DOHH2 (cell line): Measurements from ENCODE around the gene ZBED5.

Experiments used
- H3F3A ChIP-seq: fragments of 200-600 bp; sonication (generic), shearing (Covaris generic); 2 replicates; pipeline ENCODE4 v1.6.0; 2016; ENCODE audit warnings: antibody characterized with exemption, mild to moderate bottlenecking; ENCODE audit not compliant: control insufficient read depth, insufficient read depth
- H3K27ac ChIP-seq: fragments of 200-600 bp; sonication (generic); 2 replicates; pipeline ENCODE4 v1.5.1; 2014; ENCODE audit warnings: low read depth, mild to moderate bottlenecking, low read length, moderate library complexity
- H3K27me3 ChIP-seq: fragments of 200-600 bp; sonication (generic); 2 replicates; pipeline ENCODE4 v1.6.1; 2014; ENCODE audit warnings: mild to moderate bottlenecking, low read length, mixed read lengths; ENCODE audit not compliant: control insufficient read depth
- H3K36me3 ChIP-seq: fragments of 200-600 bp; sonication (generic); 2 replicates; pipeline ENCODE4 v1.6.1; 2014; ENCODE audit warnings: mild to moderate bottlenecking, low read length, moderate library complexity, mixed read lengths; ENCODE audit not compliant: control insufficient read depth
- H3K4me1 ChIP-seq: fragments of 200-600 bp; sonication (generic); 2 replicates; pipeline ENCODE4 v1.6.1; 2014; ENCODE audit warnings: mild to moderate bottlenecking, low read length, mixed read lengths; ENCODE audit not compliant: control insufficient read depth
- H3K4me2 ChIP-seq: fragments of 200-600 bp; sonication (generic); 2 replicates; pipeline ENCODE4 v1.6.0; 2014; ENCODE audit warnings: mild to moderate bottlenecking, low read length, moderate library complexity
- H3K4me3 ChIP-seq: fragments of 200-600 bp; sonication (generic); 2 replicates; pipeline ENCODE4 v1.5.1; 2014; ENCODE audit warnings: mild to moderate bottlenecking, low read length, mixed read lengths
- H3K79me2 ChIP-seq: fragments of 200-600 bp; sonication (generic); 2 replicates; pipeline ENCODE4 v1.6.1; 2014; ENCODE audit warnings: mild to moderate bottlenecking, low read length, mixed read lengths; ENCODE audit not compliant: control insufficient read depth
- H3K9me2 ChIP-seq: fragments of 200-600 bp; sonication (generic); replicated peaks from 2 replicates; pipeline ENCODE4 v1.6.1; 2014; ENCODE audit warnings: mild to moderate bottlenecking, low read length, mixed read lengths; ENCODE audit not compliant: control insufficient read depth
- H3K9me3 ChIP-seq: fragments of 200-600 bp; sonication (generic); 2 replicates; pipeline ENCODE4 v1.6.1; 2014; ENCODE audit warnings: antibody characterized with exemption, low read length, mixed read lengths; ENCODE audit not compliant: control insufficient read depth, insufficient read depth
- H4K20me1 ChIP-seq: fragments of 200-600 bp; sonication (generic); 2 replicates; pipeline ENCODE4 v1.6.0; 2014; ENCODE audit warnings: low read depth, mild to moderate bottlenecking, antibody characterized with exemption, low read length, moderate library complexity; ENCODE audit not compliant: control insufficient read depth, insufficient read depth
- CTCF ChIP-seq: fragments of 200-600 bp; sonication (generic); IDR thresholded peaks from one replicate; pipeline ENCODE4 v1.5.1; 2014; ENCODE audit warnings: antibody characterized with exemption, mild to moderate bottlenecking, low read depth, low read length; ENCODE audit not compliant: poor library complexity, severe bottlenecking
- EZH2phosphoT487 ChIP-seq: fragments of 200-600 bp; sonication (generic); IDR thresholded peaks from 2 replicates; pipeline ENCODE4 v1.6.1; 2017; ENCODE audit warnings: borderline replicate concordance, mild to moderate bottlenecking, antibody characterized with exemption, low read length, moderate library complexity, mixed read lengths

Gene ZBED5

GRCh38 chr11:10857709-10858438, at the start of gene ZBED5:
TSS of gene ZBED5 (minus strand) at chr11:10858053. CDS start at chr11:10854945, 3,108 bp downstream.
- Histone ChIP-seq H3K79me2 (peaks cover 73% of the 10 kb centered on the region), H3K9me2 (no peaks in the 10 kb centered on the region), H3K9me3 (no peaks in the 10 kb centered on the region), H3K4me3 (peak within 1 kb of the TSS; percentile 99), H4K20me1 (no peaks in the 10 kb centered on the region), H3K4me2 (peak within 1 kb of the TSS; percentile 94), H3K36me3 (peaks cover 55% of the 10 kb centered on the region), H3K27ac (peak within 1 kb of the TSS; percentile 85), H3F3A (0 out of 2 replicates have a peak, but pooled peaks cover 4% of the 10 kb centered on the region), H3K27me3 (no peaks in the 10 kb centered on the region), H3K4me1 (peaks cover 37% of the 10 kb centered on the region)
- TF ChIP-seq CTCF (no peak), EZH2phosphoT487 (no peak)

GRCh38 chr11:10906521-10906920, 48.7 kb upstream of the ZBED5 start:
- H4K20me1 ChIP-seq, result no peaks in the 10 kb centered on the region
- no peak for TF ChIP-seq EZH2phosphoT487
- no peak for TF ChIP-seq CTCF
- no peaks in the 10 kb centered on the region for H3K4me1 ChIP-seq
- no peak overlapping the region for H3K4me2 ChIP-seq
- no peak overlapping the region for H3K27ac ChIP-seq
- H3K27me3 ChIP-seq, result peaks cover 7% of the 10 kb centered on the region; the same call in 1 of the 2 replicates
- no peaks in the 10 kb centered on the region for H3K36me3 ChIP-seq
- no peaks in the 10 kb centered on the region for H3K9me3 ChIP-seq
- H3K9me2 ChIP-seq, result no peaks in the 10 kb centered on the region
- H3K4me3 ChIP-seq, result no peak overlapping the region
- no peaks in the 10 kb centered on the region for H3F3A ChIP-seq
- no peaks in the 10 kb centered on the region for H3K79me2 ChIP-seq

GRCh38 chr11:10902301-10903063, 44.6 kb upstream of the ZBED5 start:
- H3K9me2 ChIP-seq, result no peaks in the 10 kb centered on the region
- H3K9me3 ChIP-seq, result no peaks in the 10 kb centered on the region
- TF ChIP-seq EZH2phosphoT487 (no peak), CTCF (no peak)
- H3F3A ChIP-seq, result no peaks in the 10 kb centered on the region
- no peaks in the 10 kb centered on the region for H3K36me3 ChIP-seq
- peaks cover 7% of the 10 kb centered on the region; the same call in 1 of the 2 replicates for H3K27me3 ChIP-seq
- no peaks in the 10 kb centered on the region for H3K4me1 ChIP-seq
- no peak overlapping the region for H3K27ac ChIP-seq
- H3K4me3 ChIP-seq, result no peak overlapping the region
- H3K4me2 ChIP-seq, result no peak overlapping the region
- H4K20me1 ChIP-seq, result no peaks in the 10 kb centered on the region
- H3K79me2 ChIP-seq, result no peaks in the 10 kb centered on the region
